Measurements from ENCODE around the gene COIL.

The COIL gene

DNA sequence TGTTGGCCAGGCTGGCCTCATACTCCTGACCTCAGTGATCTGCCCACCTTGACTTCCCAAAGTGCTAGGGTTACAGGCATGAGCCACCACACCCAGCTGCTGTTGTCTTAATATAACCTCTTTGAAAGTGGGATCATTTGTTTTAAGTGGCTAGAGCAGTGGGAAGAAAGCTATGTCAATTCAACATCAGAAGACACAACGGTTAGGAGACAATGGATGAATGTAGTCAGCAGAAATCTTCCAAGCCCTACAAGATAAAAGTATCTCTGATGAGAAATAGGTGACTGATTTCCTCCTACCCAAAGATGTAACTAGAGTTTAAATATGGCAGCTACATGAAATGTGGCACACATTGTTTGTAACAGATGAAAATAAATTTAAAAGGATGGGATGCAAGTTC, 27.0 kb downstream of the COIL start:
- no peak for DNase-seq

GRCh38 chr17:56933151-56933745, 27.6 kb downstream of the COIL start:
- no peak for DNase-seq

- DNase-seq = no peak
Observed at GRCh38 chr17:56930739-56931337, 30.0 kb downstream of the COIL start.

- no peak for DNase-seq
Observed at GRCh38 chr17:56929362-56929969, 31.4 kb downstream of the COIL start.

DNA sequence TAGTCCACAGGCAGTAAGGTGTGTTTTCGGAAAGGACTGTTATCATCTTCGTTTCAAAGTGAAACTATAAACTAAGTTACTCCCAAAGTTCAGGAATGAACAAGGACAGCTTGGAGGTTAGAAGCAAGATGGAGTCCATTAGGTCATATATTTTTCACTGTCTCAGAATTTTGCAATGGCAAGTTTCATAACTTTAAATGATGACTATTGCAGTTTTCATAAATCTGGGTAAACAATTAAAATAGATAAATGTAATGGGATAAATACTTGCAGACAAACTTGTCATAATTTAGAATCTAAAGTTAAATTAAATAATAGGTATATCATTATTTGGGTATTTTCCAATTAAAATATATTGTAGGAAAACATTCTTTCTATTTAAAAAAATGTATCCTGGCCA, 32.3 kb downstream of the COIL start:
- no peak for DNase-seq

DNA sequence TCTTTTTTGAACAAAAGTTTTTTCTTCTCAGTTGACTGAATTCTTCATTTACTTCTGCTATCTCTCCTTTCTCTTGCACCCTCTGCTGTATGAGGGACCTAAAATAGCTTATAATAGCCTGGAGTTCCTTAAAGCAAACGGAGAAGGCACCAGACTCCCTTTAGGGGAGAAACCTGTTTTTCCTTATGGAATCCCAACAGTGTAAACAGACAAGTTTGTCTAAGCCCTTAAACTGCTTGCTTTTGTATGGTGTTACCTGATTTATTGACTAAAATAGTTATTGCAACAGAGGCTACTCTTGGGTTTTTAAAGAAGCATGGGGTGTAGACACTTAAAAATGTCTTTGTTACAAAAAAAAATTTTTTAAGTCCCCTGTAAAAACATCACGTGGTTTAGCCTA, 34.1 kb downstream of the COIL start:
- DNase-seq = no peak

DNA sequence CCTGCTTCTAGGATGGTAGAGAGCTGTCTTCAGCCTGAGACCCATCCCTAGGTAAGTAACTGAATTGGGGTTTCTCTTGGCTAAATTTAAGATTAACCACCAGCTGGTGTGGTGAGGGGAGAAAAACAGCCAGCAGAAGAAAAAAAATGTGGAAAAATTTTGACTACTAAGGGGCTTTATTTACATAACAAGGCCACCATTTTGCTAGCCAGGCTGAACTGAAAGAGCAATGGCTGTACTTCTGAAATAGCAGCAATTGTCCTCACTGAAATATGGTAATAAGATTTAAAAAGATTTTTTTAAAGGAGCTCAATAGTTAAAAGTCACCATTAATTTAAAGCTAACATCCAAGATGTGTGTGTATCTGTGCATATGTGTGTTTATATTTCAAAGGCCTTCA, 34.6 kb downstream of the COIL start:
- DNase-seq = no peak

DNA sequence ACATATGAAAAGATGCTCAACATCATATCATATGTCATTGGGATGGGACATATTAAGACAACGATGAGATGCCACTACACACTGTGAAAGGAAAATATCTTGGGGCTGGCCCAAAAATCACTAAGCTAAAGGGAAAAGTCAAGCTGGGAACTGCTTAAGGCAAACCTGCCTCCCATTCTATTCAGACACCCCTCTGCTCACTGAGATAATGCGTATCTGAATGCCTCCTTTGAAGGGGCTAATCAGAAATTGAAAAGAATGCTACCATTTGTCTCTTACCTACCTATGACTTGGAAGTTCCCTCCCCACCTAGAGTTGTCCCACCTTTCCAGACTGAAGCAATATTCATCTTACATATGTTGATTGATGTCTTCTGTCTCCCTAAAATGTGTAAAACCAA, 35.8 kb downstream of the COIL start:
- no peak for DNase-seq

DNA sequence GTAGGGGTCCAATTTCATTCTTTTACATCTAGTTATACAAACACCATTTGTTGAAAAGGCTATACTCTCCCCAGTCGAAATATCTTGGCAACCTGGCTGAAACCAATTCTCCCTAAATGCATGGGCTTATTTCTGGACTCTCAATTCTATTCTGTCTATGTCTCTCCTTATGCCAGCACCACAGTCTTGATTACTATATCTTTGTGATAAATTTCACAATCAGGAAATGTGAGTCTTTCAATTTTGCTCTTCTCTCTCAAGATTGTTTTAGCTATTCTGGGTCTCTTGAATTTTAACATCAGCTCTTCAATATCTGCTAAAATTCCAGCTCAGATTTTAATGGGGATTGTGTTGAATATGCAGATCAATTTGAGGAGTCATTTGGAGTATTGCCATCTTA, 41.1 kb downstream of the COIL start:
- no peak for DNase-seq

DNA sequence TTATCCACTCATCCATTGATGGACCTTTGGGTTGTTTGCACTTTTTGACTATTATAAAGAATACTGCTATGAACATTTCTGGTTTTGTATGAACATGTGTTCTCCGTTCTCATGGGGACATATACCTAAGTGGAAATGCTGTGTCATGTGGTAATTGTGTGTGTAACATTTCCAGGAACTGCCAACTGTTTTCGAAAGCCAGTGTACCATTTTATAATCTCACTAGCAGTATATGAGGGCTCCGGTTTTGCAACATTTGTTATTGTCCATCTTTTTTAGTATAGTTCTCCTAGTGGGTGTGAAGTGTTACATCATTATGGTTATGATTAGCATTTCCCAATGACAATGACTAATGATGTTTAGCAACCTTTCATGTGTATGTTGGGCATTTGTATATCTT, 41.9 kb downstream of the COIL start:
- DNase-seq = no peak

DNA sequence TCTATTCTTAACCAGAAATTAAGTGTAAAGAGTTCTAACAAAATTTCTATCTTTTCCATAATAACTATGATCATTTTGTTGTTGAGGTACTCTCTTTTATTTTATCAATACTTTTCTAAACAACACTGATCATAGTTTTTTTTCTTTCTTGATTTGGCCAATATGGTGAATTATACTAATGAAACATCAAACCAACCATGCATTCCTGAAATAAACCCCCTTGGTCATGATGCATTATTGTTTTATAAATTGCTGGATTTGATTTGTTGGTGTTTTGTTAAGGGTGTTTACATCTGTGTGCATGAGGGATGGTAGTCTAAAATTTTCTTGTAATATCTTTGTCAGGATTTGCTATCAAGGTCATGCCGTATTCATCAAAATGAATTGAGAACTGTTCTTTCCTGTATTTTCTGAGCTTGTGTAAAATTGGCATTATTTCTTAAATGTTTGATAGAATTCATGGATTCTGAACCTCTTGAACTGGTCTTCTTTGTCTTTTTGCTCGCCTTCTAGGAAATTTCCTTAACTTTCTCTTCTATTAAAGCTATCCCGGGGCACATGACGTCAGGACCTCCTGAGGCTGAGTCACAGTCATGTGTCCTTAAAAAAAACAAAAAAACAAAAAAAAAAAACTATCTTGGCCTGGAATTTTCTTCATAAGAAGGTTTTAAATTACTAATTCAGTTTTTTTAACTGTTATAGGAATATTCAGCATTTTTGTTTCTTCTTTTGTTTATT, 43.1 kb downstream of the COIL start:
- DNase-seq = no peak

GRCh38 chr17:56914581-56915273, 46.1 kb downstream of the COIL start:
- peak in 1 of 2 experiments; percentile 9 for DNase-seq

- peak; percentile 92 to 93 for DNase-seq
Observed at GRCh38 chr17:56913867-56914580, 46.8 kb downstream of the COIL start, which contains the start of gene TRIM25. TRIM25 (minus strand) TSS chr17:56914049; CDS start chr17:56913988, 61 bp downstream.

- DNase-seq = peak in 1 of 2 experiments; percentile 18
Observed at GRCh38 chr17:56913353-56913866, 47.4 kb downstream of the COIL start.

GRCh38 chr17:56913000-56913311, 47.9 kb downstream of the COIL start:
- DNase-seq = no peak

DNA sequence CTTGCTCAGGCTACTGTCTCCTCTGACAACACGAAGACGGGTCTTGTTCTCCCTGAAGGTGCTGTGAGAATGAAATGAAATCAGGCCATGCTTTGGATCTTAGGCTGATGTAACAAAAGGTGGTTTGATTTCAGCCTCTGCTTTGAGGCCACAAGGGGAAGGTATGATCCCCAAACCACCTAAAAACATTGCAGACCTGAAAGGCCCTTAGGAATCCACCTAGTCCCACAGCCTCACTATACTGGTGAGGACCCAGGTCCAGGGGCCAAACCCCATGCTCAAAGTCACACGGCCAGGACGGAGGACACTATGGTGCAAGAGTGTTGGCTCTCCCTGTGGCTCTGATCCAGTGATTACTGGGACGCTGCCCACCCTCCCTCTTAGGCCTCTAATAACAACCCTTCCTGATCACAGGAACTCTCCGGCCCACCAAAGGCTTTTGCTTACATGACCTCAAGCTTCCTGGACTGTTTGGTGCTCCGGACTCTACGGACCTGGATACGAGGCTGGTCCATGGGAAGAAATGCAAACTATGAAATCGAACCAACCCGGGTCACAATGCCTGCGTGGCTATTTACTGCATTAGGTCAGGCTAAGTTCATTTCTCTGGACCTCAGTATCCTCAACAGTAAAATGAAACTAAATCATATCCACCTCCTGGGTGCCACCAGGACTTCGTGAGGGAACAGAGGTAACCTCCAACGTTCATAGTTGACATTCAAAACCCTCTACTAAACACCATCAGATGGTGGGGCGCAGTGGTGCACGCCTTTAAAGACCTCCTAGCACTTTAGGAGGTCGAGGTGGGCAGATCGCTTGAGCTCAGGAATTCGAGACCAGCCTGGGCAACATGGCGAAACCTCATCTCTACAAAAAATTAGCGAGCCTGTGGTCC, 48.5 kb downstream of the COIL start:
- peak in 1 of 2 experiments; percentile 6 for DNase-seq

- DNase-seq = no peak
Observed at GRCh38 chr17:56910509-56911235, 50.2 kb downstream of the COIL start.

GRCh38 chr17:56909742-56910508, 50.9 kb downstream of the COIL start:
- no peak for DNase-seq

- peak; percentile 26 to 44 for DNase-seq
Observed at GRCh38 chr17:56908001-56908542, 52.8 kb downstream of the COIL start.

DNA sequence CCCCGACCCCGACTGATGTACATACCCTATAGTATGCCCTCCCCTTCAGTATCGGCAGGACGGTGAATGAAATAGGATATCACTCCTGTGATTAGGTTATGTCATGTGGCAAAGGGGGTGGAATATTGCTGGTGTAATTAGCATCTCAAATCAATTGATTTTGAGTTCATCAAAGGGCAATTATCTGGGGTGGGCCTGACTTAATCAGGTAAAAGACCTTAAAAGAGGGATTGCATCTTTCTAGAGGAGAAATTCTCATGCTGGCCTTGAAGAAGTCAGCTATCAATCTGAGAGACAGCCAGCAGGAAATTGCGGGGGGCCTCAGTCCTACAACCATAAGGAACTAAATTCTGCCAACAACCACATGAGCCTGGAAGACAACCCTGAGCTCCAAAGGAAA, 57.3 kb downstream of the COIL start:
- no peak for DNase-seq
